H1 (cell line): ENCODE results near the gene BABAM2. TPM values are rescaled to one million over a fixed set of nuclear protein-coding genes. Genes with fewer than 3 reads are reported as not detected.

Experiments
- CTCF ChIA-PET: fragments of 300-600 bp; sonication (Branson Sonifier 250); formaldehyde crosslinking; loops from one replicate; lab custom pipeline; 2021; ENCODE audit not compliant: partially characterized antibody; lab: Charles Lee
- POLR2A ChIA-PET: fragments of 300-600 bp; sonication (Branson Sonifier 250); formaldehyde crosslinking; loops from one replicate; lab custom pipeline; 2021; ENCODE audit warnings: inconsistent platforms; ENCODE audit not compliant: partially characterized antibody; lab: Charles Lee
- DNase-seq, 2 experiments: peaks; one replicate each; pipeline versions ENCODE4 v3.0.0 to v3.0.0-alpha.2; 2010 to 2022; ENCODE audit warnings: low spot score in 2 of 2, low read depth in 1 of 2, mixed read lengths in 1 of 2
- FAIRE-seq: peaks from 2 replicates; lab custom pipeline; 2011; peaks lifted over from hg19 to GRCh38; lab: Jason Lieb, UNC
- H2AFZ ChIP-seq: 2 replicates; pipeline ENCODE4 v1.8.1; 2012; ENCODE audit warnings: low read length, inconsistent platforms
- H2AK5ac ChIP-seq: 2 replicates; pipeline ENCODE4 v1.6.1; 2013; ENCODE audit warnings: low read depth, low read length
- H2BK120ac ChIP-seq: replicated peaks from 2 replicates; pipeline ENCODE3; 2013; ENCODE audit warnings: low read depth, low read length, inconsistent platforms
- H2BK12ac ChIP-seq: 2 replicates; pipeline ENCODE4 v1.6.1; 2013; ENCODE audit warnings: low read depth, low read length
- H2BK15ac ChIP-seq: 2 replicates; pipeline ENCODE4 v1.6.1; 2013; ENCODE audit warnings: low read length
- H2BK20ac ChIP-seq: 2 replicates; pipeline ENCODE4 v1.6.1; 2013; ENCODE audit warnings: low read length
- H2BK5ac ChIP-seq: 2 replicates; pipeline ENCODE4 v1.6.1; 2013; ENCODE audit warnings: low read depth, low read length
- H3K14ac ChIP-seq: 2 replicates; pipeline ENCODE4 v1.6.1; 2013; ENCODE audit warnings: inconsistent platforms; ENCODE audit not compliant: insufficient read length
- H3K18ac ChIP-seq: 2 replicates; pipeline ENCODE4 v1.6.1; 2013; ENCODE audit warnings: low read length; ENCODE audit errors: extremely low read depth
- H3K23ac ChIP-seq: 2 replicates; pipeline ENCODE4 v1.6.1; 2013; ENCODE audit warnings: inconsistent platforms; ENCODE audit not compliant: insufficient read length
- H3K23me2 ChIP-seq: 2 replicates; pipeline ENCODE4 v1.6.1; 2013; ENCODE audit warnings: low read depth, low read length
- H3K27ac ChIP-seq: 2 replicates; pipeline ENCODE4 v1.6.1; 2011; ENCODE audit warnings: low read depth, low read length, inconsistent platforms
- H3K27me3 ChIP-seq, 4 experiments: replicated peaks in 1 of 4; 1 replicate in 1 of 4; 2 replicates in 3 of 4; pipeline versions ENCODE4 v1.6.1 to v1.8.1; 2011 to 2013; ENCODE audit warnings: low read length in 3 of 4, mild to moderate bottlenecking in 3 of 4, inconsistent platforms in 2 of 4, mixed read lengths in 2 of 4, moderate library complexity in 1 of 4; ENCODE audit not compliant: control insufficient read depth in 3 of 4, insufficient read depth in 3 of 4; ENCODE audit errors: extremely low read depth in 1 of 4
- H3K36me3 ChIP-seq, 4 experiments: 2 replicates each; pipeline versions ENCODE4 v1.6.1 to v1.8.1; 2011 to 2013; ENCODE audit warnings: mild to moderate bottlenecking in 4 of 4, low read length in 3 of 4, moderate library complexity in 2 of 4, control low read depth in 1 of 4, inconsistent platforms in 1 of 4; ENCODE audit not compliant: insufficient read depth in 4 of 4, control insufficient read depth in 2 of 4
- H3K4ac ChIP-seq: replicated peaks from 2 replicates; pipeline ENCODE3; 2013; ENCODE audit warnings: low read length, low read depth, mixed read lengths, inconsistent platforms; ENCODE audit not compliant: insufficient read length
- H3K4me1 ChIP-seq, 4 experiments: replicated peaks in 1 of 4; 1 replicate in 1 of 4; 2 replicates in 3 of 4; pipeline versions ENCODE4 v1.6.1 to v1.8.1; 2011 to 2013; ENCODE audit warnings: low read length in 3 of 4, inconsistent platforms in 2 of 4, mixed read lengths in 1 of 4; ENCODE audit not compliant: insufficient read depth in 4 of 4, control insufficient read depth in 3 of 4
- H3K4me2 ChIP-seq, 2 experiments: 2 replicates each; pipeline versions ENCODE4 v1.6.1 to v1.8.1; 2011 to 2013; ENCODE audit warnings: low read depth in 2 of 2, low read length in 2 of 2, control low read depth in 1 of 2, inconsistent platforms in 1 of 2, mild to moderate bottlenecking in 1 of 2; ENCODE audit not compliant: insufficient read depth in 1 of 2
- H3K4me3 ChIP-seq, 4 experiments: fragments of 200-600, 300-600 bp in 1 of 4; sonication (generic), shearing (Covaris generic), sonication (Bioruptor Twin) in 1 of 4; 2 replicates each; pipeline versions ENCODE4 v1.5.1 to v1.8.1; 2011 to 2016; ENCODE audit warnings: low read length in 4 of 4, low read depth in 3 of 4, control low read depth in 2 of 4, inconsistent platforms in 2 of 4, mild to moderate bottlenecking in 2 of 4, mixed read lengths in 1 of 4, moderate library complexity in 1 of 4; ENCODE audit not compliant: insufficient read depth in 2 of 4; ENCODE audit errors: extremely low read depth in 1 of 4
- H3K56ac ChIP-seq: replicated peaks from 2 replicates; pipeline ENCODE3; 2013; ENCODE audit warnings: low read depth, mild to moderate bottlenecking, mixed read lengths, low read length, inconsistent platforms; ENCODE audit not compliant: insufficient read length
- H3K79me1 ChIP-seq: 2 replicates; pipeline ENCODE4 v1.6.1; 2013; ENCODE audit warnings: low read depth, low read length, control low read depth
- H3K79me2 ChIP-seq, 2 experiments: 2 replicates each; pipeline versions ENCODE4 v1.6.1 to v1.8.1; 2012 to 2013; ENCODE audit warnings: low read length in 2 of 2, mild to moderate bottlenecking in 2 of 2, inconsistent platforms in 1 of 2; ENCODE audit not compliant: insufficient read depth in 2 of 2, control insufficient read depth in 1 of 2
- H3K9ac ChIP-seq, 4 experiments: replicated peaks in 1 of 4; 1 replicate in 1 of 4; 2 replicates in 3 of 4; pipeline versions ENCODE4 v1.6.1 to v1.8.1; 2011 to 2013; ENCODE audit warnings: low read depth in 3 of 4, low read length in 3 of 4, control low read depth in 2 of 4, mild to moderate bottlenecking in 2 of 4, moderate library complexity in 2 of 4, inconsistent platforms in 1 of 4; ENCODE audit errors: extremely low read depth in 1 of 4
- H3K9me3 ChIP-seq, 2 experiments: 2 replicates each; pipeline versions ENCODE4 v1.6.1 to v1.8.1; 2012 to 2013; ENCODE audit warnings: mild to moderate bottlenecking in 2 of 2, moderate library complexity in 2 of 2, control low read depth in 1 of 2, inconsistent platforms in 1 of 2, low read depth in 1 of 2, low read length in 1 of 2, mixed read lengths in 1 of 2; ENCODE audit not compliant: insufficient read depth in 2 of 2
- H4K20me1 ChIP-seq, 2 experiments: replicated peaks in 1 of 2; 2 replicates each; pipeline versions ENCODE3 to v1.8.1; 2011 to 2013; ENCODE audit warnings: inconsistent platforms in 2 of 2, low read length in 2 of 2, mild to moderate bottlenecking in 1 of 2; ENCODE audit not compliant: insufficient read depth in 2 of 2, control insufficient read depth in 1 of 2
- H4K5ac ChIP-seq: 2 replicates; pipeline ENCODE4 v1.6.1; 2013; ENCODE audit warnings: low read length, low read depth, mixed read lengths, inconsistent platforms; ENCODE audit not compliant: insufficient read length
- H4K8ac ChIP-seq: 2 replicates; pipeline ENCODE4 v1.8.0; 2013; ENCODE audit warnings: mild to moderate bottlenecking, moderate library complexity, low read length, inconsistent platforms; ENCODE audit not compliant: insufficient read depth; ENCODE audit errors: extremely low read depth
- H4K91ac ChIP-seq: replicated peaks from 2 replicates; pipeline ENCODE3; 2013; ENCODE audit warnings: low read length, mixed read lengths, inconsistent platforms; ENCODE audit not compliant: insufficient read length
- ASH2L ChIP-seq: fragments of 200-600, 300-600 bp; sonication (generic); IDR thresholded peaks from one replicate; pipeline ENCODE4 v1.7.1; 2017; ENCODE audit warnings: low read length
- CEBPB ChIP-seq: IDR thresholded peaks from 2 replicates; pipeline ENCODE4 v1.6.1; 2012; ENCODE audit warnings: low read depth, low read length
- CTBP2 ChIP-seq: IDR thresholded peaks from 2 replicates; pipeline ENCODE4 v1.7.0; 2011; ENCODE audit warnings: borderline replicate concordance, mild to moderate bottlenecking, moderate library complexity, mixed read lengths, low read length; ENCODE audit not compliant: insufficient read depth, insufficient read length
- EZH2 ChIP-seq: fragments of 200-600 bp; sonication (generic); IDR thresholded peaks from 2 replicates; pipeline ENCODE4 v1.7.1; 2012; ENCODE audit warnings: low read depth, mild to moderate bottlenecking, moderate library complexity, low read length, inconsistent platforms; ENCODE audit not compliant: severe bottlenecking
- FOSL1 ChIP-seq: IDR thresholded peaks from 2 replicates; pipeline ENCODE4 v1.6.1; 2011; ENCODE audit warnings: mild to moderate bottlenecking, low read depth, low read length, moderate library complexity; ENCODE audit not compliant: insufficient read depth
- GABPA ChIP-seq: IDR thresholded peaks from 2 replicates; pipeline ENCODE4 v1.6.1; 2011; ENCODE audit warnings: mild to moderate bottlenecking, low read length, moderate library complexity, borderline replicate concordance; ENCODE audit not compliant: insufficient read depth
- KDM1A ChIP-seq: fragments of 200-600, 300-600 bp; sonication (generic); IDR thresholded peaks from 2 replicates; pipeline ENCODE4 v1.7.1; 2016; ENCODE audit warnings: mild to moderate bottlenecking, low read length, borderline replicate concordance
- POLR2A ChIP-seq, 2 experiments: IDR thresholded peaks; 1 replicate in 1 of 2; 2 replicates in 1 of 2; pipeline ENCODE4 v1.6.1; 2011; ENCODE audit warnings: low read depth in 2 of 2, low read length in 2 of 2, mild to moderate bottlenecking in 2 of 2; ENCODE audit errors: control extremely low read depth in 1 of 2
- RFX5 ChIP-seq: IDR thresholded peaks from 2 replicates; pipeline ENCODE4 v1.6.1; 2011; ENCODE audit warnings: low read depth, low read length, improper control_type of control experiment, borderline replicate concordance
- SUZ12 ChIP-seq: fragments of 200-600 bp; sonication (generic); IDR thresholded peaks from 2 replicates; pipeline ENCODE4 v1.6.1; 2012; ENCODE audit warnings: mild to moderate bottlenecking, inconsistent platforms, low read length, moderate library complexity, mixed read lengths
- TAF7 ChIP-seq: optimal IDR thresholded peaks from 2 replicates; pipeline ENCODE3; 2011; ENCODE audit warnings: low read depth, mild to moderate bottlenecking, inconsistent platforms, low read length, moderate library complexity, borderline replicate concordance
- TCF12 ChIP-seq: IDR thresholded peaks from 2 replicates; pipeline ENCODE4 v1.6.1; 2011; ENCODE audit warnings: low read depth, mild to moderate bottlenecking, low read length
- WGBS, 2 experiments: shearing (Covaris generic) in 1 of 2; methylation state at CpG; one replicate each; pipeline versions ENCODE4 v1.1.6 to v1.1.7; 2013 to 2015; ENCODE audit warnings: low lambda C conversion rate in 2 of 2, mixed read lengths in 2 of 2, inconsistent platforms in 1 of 2, low coverage in 1 of 2, missing lambda C conversion rate in 1 of 2; ENCODE audit not compliant: insufficient replicate concordance in 2 of 2, insufficient coverage in 1 of 2, insufficient read length in 1 of 2; ENCODE audit errors: extremely low coverage in 1 of 2, missing lambda C conversion rate in 1 of 2; 5-methylcytosine and 5-hydroxymethylcytosine counted together
- polyA plus RNA-seq, 7 experiments: library from polyadenylated mRNA; depleted of rRNA in 3 of 7; stranded (reverse) in 5 of 7; unstranded in 2 of 7; fragments of >200 nt in 5 of 7; fragments of 200-250 nt in 2 of 7; gene quantifications; 1 replicate in 5 of 7; 2 replicates in 1 of 7; 4 replicates in 1 of 7; pipeline versions ENCODE4 v1.2.1 to v1.2.3, GENCODE V29; 2011 to 2013; ENCODE audit warnings: missing spikeins in 2 of 7, mixed read lengths in 2 of 7
- total RNA-seq: library from RNA; stranded (reverse); fragmentation: NEBNext Ultra II Directional; extraction: Animal tissue kit (Norgen Biotek cat#: 25700); gene quantifications from 2 replicates; pipeline ENCODE4 v1.2.1, GENCODE V29; 2021

Gene BABAM2
- total and polyA plus RNA-seq, 2 of the 8 experiments (the other 6 are each of a cell fraction or from before 2014, with no cell fraction given) = 15.8 to 20.9 TPM

DNA sequence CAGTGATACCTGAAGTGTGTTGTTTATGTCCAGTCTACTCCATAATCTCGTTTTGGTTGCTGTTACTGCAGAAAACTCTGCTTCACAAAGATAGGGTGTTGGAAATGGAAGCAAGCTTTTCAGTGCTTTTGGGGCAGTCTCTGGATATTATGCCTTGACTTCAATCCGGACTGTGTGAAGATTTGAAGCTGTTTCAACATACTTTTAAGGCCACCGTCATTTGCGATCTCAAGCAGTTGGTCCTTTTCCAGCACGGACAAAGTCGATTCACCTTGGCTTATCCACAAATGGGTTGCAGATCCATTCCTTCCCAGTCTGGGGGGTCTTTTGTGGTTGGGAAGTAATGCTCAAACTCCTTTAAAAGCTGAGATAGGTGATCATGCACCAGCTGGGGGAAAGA is 20.8 kb upstream of the BABAM2 start:
- no peak overlapping the region for H3K9ac ChIP-seq
- no peak overlapping the region for H2AK5ac ChIP-seq
- H2BK12ac ChIP-seq = no peak overlapping the region
- H3K79me1 ChIP-seq = no peaks in the 10 kb centered on the region
- no peaks in the 10 kb centered on the region for H3K79me2 ChIP-seq
- H3K4me3 ChIP-seq = no peak overlapping the region
- no peak overlapping the region for H3K18ac ChIP-seq
- H3K14ac ChIP-seq = no peak overlapping the region
- no peak overlapping the region for H2AFZ ChIP-seq
- no peak overlapping the region for H3K27ac ChIP-seq
- ChIA-PET CTCF (interaction anchor here (1.0 to 1.2 kb wide), 2 partner anchors 32 to 147 kb away, joined by 3 read pairs; no protein-coding TSS in a partner anchor), POLR2A (no interaction called here)
- no peak overlapping the region for H2BK20ac ChIP-seq
- H3K56ac ChIP-seq = no peak overlapping the region
- H3K9me3 ChIP-seq = no peaks in the 10 kb centered on the region
- DNase-seq (no peak), FAIRE-seq (no peak)
- H4K5ac ChIP-seq = no peak overlapping the region
- no peaks in the 10 kb centered on the region for H3K4me1 ChIP-seq
- H3K36me3 ChIP-seq = no peaks in the 10 kb centered on the region
- WGBS, 2 experiments = 82% methylated on average over 6 of the region's 6 CpGs; no CpG with 5 or more reads in 1 of the 2 experiments
- H2BK15ac ChIP-seq = no peak overlapping the region
- no peak overlapping the region for H2BK5ac ChIP-seq
- no peak overlapping the region for H3K4ac ChIP-seq
- no peak overlapping the region for H3K4me2 ChIP-seq
- H3K23ac ChIP-seq = no peak overlapping the region
- H2BK120ac ChIP-seq = no peak overlapping the region
- no peak overlapping the region for H4K91ac ChIP-seq
- no peaks in the 10 kb centered on the region for H4K20me1 ChIP-seq
- H3K27me3 ChIP-seq = 0 out of 7 replicates have a peak, but pooled peaks cover 0 to under 1% (median 0%) of the 10 kb centered on the region in 4 experiments
- H4K8ac ChIP-seq = no peak overlapping the region
- TF ChIP-seq EZH2 (no peak), RFX5 (no peak), FOSL1 (no peak), TCF12 (no peak), SUZ12 (no peak), TAF7 (no peak), KDM1A (no peak), GABPA (no peak), POLR2A (IDR thresholded peaks at IDR 0.05; ENCODE audit: control extremely low read depth in 1 of 2, low read depth in 2 of 2, low read length in 2 of 2) (no peak), CTBP2 (no peak), ASH2L (no peak), CEBPB (no peak)
- TF ChIP-seq, all 59 proteins: peak for 0
- no peaks in the 10 kb centered on the region for H3K23me2 ChIP-seq
